Smooth muscle cell of the coronary artery (primary cell): ENCODE measurements around the gene RNPEP. TPM values are rescaled to one million over a fixed set of nuclear protein-coding genes. Genes with fewer than 3 reads are reported as not detected.

Experiments used
- total RNA-seq: library from RNA; depleted of rRNA; stranded (reverse); fragments of >200 nt; gene quantifications from 2 replicates; pipeline ENCODE4 v1.2.3, GENCODE V29; 2014; ENCODE audit warnings: low replicate concordance

Gene RNPEP, protein sequence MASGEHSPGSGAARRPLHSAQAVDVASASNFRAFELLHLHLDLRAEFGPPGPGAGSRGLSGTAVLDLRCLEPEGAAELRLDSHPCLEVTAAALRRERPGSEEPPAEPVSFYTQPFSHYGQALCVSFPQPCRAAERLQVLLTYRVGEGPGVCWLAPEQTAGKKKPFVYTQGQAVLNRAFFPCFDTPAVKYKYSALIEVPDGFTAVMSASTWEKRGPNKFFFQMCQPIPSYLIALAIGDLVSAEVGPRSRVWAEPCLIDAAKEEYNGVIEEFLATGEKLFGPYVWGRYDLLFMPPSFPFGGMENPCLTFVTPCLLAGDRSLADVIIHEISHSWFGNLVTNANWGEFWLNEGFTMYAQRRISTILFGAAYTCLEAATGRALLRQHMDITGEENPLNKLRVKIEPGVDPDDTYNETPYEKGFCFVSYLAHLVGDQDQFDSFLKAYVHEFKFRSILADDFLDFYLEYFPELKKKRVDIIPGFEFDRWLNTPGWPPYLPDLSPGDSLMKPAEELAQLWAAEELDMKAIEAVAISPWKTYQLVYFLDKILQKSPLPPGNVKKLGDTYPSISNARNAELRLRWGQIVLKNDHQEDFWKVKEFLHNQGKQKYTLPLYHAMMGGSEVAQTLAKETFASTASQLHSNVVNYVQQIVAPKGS
- 33.1 and 36.5 TPM in 2 replicates for total RNA-seq

DNA sequence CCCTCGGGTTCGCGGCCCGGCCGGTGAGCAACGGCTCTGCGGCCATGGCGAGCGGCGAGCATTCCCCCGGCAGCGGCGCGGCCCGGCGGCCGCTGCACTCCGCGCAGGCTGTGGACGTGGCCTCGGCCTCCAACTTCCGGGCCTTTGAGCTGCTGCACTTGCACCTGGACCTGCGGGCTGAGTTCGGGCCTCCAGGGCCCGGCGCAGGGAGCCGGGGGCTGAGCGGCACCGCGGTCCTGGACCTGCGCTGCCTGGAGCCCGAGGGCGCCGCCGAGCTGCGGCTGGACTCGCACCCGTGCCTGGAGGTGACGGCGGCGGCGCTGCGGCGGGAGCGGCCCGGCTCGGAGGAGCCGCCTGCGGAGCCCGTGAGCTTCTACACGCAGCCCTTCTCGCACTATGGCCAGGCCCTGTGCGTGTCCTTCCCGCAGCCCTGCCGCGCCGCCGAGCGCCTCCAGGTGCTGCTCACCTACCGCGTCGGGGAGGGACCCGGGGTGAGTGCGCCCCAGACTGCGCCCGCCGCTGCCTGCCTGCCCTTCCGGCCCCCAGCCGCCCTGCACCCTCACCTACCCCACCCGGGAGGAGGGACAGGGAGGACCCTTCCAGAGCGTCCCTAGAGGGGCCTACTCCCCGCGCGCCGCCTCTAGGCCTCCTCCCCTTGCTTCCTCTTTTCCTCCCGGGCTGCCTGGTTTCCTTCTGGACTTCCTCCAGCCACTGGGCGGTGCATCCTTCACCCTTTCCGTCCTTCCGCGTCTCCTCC lies at the start of gene RNPEP:
Gene RNPEP (plus strand): TSS at position 26 of the 757 bp plus-strand sequence. CDS start 19 bp downstream, at position 45.

DNA sequence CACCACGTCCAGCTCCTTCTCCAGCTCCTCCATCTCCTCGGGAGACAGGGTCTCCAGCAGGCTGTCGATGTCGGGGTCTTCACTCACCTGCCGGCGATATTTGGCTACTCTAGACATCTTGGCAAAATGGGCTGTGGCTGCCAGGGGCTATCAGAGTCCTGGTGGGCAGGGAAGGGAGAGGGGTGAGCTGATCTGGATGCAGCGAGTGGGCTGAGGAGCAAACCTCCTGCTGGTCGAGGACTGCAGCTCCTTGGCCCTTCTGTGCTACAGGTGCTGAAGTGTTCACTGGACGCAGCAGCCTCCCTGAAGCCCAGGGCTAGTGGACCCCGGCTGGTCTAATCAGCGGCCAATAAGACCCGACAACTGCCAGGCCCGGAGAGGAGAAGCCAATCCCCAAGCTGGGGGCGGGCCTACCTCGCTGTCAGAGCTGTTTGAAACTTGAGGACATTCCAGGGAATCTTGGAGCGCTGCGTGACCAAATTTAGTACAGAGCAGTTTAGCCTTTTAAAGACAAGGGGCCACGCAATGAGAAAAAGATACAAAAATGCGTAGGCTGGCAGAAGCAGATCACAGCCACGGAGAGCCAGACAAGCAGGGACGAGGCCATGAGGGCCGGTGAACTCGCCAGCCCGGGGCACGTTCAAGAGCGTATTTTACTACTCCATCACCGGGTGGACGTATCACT lies 36.1 kb upstream of the RNPEP start, which contains the start of gene LMOD1:
Gene LMOD1 (minus strand): TSS at position 325 of the 685 bp plus-strand sequence. CDS start 208 bp downstream, at position 117.

DNA sequence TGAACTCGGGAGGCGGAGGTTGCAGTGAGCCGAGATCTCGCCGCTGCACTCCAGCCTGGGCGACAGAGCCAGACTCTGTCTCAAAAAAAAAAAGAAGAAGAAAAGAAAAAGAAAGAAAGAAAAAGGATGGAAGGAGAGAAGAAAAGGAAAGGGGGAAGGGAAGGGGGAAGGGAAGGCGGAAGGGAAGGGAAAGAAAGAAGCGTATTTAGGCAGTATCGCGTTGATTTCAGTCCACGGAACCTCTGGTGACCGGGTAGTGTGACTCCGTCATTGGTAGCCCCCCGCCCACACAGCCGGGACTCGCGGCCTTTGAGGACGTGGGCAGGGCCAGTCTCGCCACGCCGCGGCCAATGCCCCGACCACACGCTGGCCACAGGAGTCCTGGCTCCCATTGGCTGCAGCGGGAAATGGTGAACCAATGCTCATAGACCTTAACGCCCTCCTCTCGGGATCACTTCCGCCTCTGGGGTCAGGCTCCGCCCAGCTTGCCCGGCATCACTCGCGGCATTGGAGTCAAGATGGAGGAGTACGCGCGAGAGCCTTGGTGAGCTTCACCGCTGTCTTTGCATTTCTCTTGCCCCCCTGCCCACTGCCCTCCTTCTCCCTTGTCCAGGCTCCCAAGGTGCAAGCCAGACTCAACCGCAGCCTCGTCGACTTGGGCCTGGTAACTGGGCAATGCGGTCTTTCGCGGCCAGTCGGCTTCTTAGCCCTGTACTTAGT lies 27.3 kb upstream of the RNPEP start, which contains the start of gene TIMM17A:
Gene TIMM17A (plus strand): TSS at position 495 of the 720 bp plus-strand sequence. CDS start 24 bp downstream, at position 519.

DNA sequence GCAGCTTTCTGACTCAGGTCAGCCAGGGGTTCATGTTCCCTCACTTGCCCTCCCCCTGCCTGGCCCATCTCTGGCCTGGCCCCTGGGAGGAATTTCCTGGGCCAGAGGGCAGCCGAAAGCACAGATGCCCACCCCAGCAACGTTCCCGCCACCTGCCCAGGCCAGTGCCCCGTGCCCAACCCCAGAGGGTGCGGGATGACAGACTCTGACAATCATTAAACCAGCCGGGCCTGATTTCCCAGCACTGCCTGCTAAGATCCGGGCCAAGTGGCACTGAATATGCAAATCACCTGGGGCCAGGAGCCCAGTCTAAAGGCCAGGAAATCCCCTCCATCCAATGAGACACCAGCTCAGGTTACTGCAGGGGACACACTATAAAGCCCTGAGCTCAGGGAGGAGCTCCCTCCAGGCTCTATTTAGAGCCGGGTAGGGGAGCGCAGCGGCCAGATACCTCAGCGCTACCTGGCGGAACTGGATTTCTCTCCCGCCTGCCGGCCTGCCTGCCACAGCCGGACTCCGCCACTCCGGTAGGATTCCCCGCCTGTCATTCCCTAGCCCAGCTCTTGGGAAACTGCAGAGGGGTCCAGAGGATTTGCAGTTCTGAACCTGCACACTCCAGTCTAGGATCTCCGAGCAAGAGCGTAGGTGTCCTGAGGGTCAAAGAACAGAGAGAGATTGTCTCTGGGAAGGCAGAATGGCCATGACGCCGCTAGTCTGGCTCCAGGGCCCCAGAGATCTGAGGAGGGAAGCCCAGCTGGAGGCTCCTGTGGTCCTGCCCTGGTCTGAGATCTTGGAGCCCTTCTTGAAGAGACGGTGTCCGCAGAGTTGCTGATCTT lies 27.9 kb downstream of the RNPEP start, which contains the start of gene ELF3:
Gene ELF3 (plus strand): TSS at position 408 of the 836 bp plus-strand sequence. CDS start 550 bp downstream, outside the sequence.

Other genes starting within 250 kb of the RNPEP start
- gene IPO9, start 153.5 kb upstream of the RNPEP start, total RNA-seq: 18.0 and 29.3 TPM in 2 replicates
- 9.1 and 13.5 TPM in 2 replicates for gene SHISA4, start 93.8 kb upstream of the RNPEP start, total RNA-seq
- gene LMOD1, start 36.1 kb upstream of the RNPEP start, total RNA-seq: 2.7 and 7.4 TPM in 2 replicates
- 21.9 and 82.1 TPM in 2 replicates for gene TIMM17A, start 27.1 kb upstream of the RNPEP start, total RNA-seq
- 0.45 TPM in 1 of 2 replicates, not detected in the other for gene ELF3, start 27.9 kb downstream of the RNPEP start, total RNA-seq
- under 0.01 and 0.12 TPM in 2 replicates for gene GPR37L1, start 140.3 kb downstream of the RNPEP start, total RNA-seq
- 14.5 and 22.5 TPM in 2 replicates for gene ARL8A, start 162.1 kb downstream of the RNPEP start, total RNA-seq
- gene PTPN7, start 178.0 kb downstream of the RNPEP start, total RNA-seq: not detected in 2 replicates
- not detected in 2 replicates for gene LGR6, start 211.2 kb downstream of the RNPEP start, total RNA-seq